Nephron progenitor cell (in vitro differentiated cells): ENCODE results near the gene MED6.

Experiments used
- DNase-seq: peaks from one replicate; pipeline ENCODE4 v3.0.0; 2021
- H3K27ac Mint-ChIP-seq: 2 replicates; pipeline ENCODE4 v1.8.0; 2021; ENCODE audit warnings: mild to moderate bottlenecking, moderate library complexity, mixed read lengths
- H3K27me3 Mint-ChIP-seq: 2 replicates; pipeline ENCODE4 v1.8.0; 2021; ENCODE audit warnings: mild to moderate bottlenecking, low read depth, mixed read lengths; ENCODE audit not compliant: poor library complexity
- H3K36me3 Mint-ChIP-seq: 2 replicates; pipeline ENCODE4 v1.8.0; 2021; ENCODE audit warnings: low read depth, mixed read lengths
- H3K4me1 Mint-ChIP-seq: 2 replicates; pipeline ENCODE4 v1.8.0; 2021; ENCODE audit warnings: mixed read lengths
- H3K4me3 Mint-ChIP-seq: 2 replicates; pipeline ENCODE4 v1.8.0; 2021; ENCODE audit warnings: mild to moderate bottlenecking, moderate library complexity, mixed read lengths
- H3K9me3 Mint-ChIP-seq: 2 replicates; pipeline ENCODE4 v1.8.0; 2021; ENCODE audit warnings: mild to moderate bottlenecking, moderate library complexity, mixed read lengths
- CTCF ChIP-seq: fragments of 200-600 bp; sonication (generic); IDR thresholded peaks from 2 replicates; pipeline ENCODE4 v1.5.0; 2021; ENCODE audit warnings: antibody characterized with exemption

MED6 gene

DNA sequence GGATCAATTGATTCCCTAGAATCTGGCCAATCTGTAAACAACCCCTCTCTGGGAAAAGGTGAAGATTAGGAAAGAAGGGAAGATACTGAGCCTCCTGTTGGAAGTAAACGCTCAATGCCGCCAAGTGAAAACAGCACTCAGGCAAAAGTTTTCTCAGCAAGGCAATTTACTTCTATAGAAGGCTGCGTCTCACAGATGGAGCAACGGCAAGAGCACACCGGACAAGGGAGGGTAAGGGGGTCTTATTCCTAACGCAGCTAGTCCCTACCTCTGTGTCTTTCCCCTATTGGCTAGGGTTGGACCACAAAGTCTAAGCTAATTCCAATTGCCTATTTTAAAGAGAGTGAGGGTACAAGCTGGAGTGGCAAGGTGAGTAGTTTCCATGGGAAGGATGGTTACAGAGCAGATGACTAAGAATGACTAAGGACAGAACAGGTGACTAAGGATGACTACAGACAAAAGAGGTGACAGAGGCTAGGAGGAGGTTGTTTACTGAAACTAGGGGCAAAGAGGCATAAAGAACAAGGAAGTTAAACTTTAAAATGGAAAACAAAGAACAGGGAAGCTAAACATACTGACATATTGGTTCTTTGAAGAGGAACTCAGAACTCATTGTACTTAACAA, 35.6 kb upstream of the MED6 start:
- Mint-ChIP-seq H3K27ac (no peak overlapping the region), H3K27me3 (peaks cover 51% of the 10 kb centered on the region)

DNA sequence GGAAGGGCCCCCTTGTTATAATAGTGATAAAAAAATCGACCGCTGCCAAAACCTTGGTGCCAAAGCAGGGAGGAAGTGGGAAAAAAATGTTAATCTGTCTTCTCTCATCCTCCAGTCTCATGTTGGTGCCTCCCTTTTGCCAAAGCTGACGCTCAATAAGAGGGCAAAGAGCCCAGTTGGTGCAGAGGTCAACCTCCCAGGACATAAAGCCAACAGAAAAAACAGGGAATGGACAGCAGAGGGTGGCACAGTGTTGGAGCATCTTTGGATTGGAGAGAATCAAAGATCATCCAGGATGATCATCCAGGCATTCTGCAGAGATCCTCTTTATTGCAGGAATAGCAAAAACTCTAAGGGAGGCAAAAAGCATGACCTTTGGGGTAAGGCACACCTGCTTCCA, 31.5 kb upstream of the MED6 start:
- Mint-ChIP-seq H3K4me1 (no peaks in the 10 kb centered on the region), H3K27me3 (peaks cover 31% of the 10 kb centered on the region), H3K4me3 (no peak overlapping the region), H3K9me3 (peaks cover 17% of the 10 kb centered on the region), H3K27ac (no peak overlapping the region), H3K36me3 (no peaks in the 10 kb centered on the region)
- DNase-seq, result no peak
- TF ChIP-seq CTCF, result no peak

More for the DNA sequence above, 35.6 kb upstream of the MED6 start:
- H3K4me3 Mint-ChIP-seq, result no peak overlapping the region
- H3K36me3 Mint-ChIP-seq, result no peaks in the 10 kb centered on the region
- peaks cover 2% of the 10 kb centered on the region for H3K4me1 Mint-ChIP-seq
- no peak for DNase-seq
- no peak for TF ChIP-seq CTCF
- H3K9me3 Mint-ChIP-seq, result peaks cover 5% of the 10 kb centered on the region

- Mint-ChIP-seq H3K27ac (no peak overlapping the region), H3K9me3 (peaks cover 34% of the 10 kb centered on the region), H3K4me3 (no peak overlapping the region), H3K27me3 (peaks cover 26% of the 10 kb centered on the region), H3K36me3 (no peaks in the 10 kb centered on the region), H3K4me1 (no peaks in the 10 kb centered on the region)
- TF ChIP-seq CTCF, result no peak
- no peak for DNase-seq
Observed at GRCh38 chr14:70624972-70625371, 24.5 kb upstream of the MED6 start.

GRCh38 chr14:70622111-70622712, 21.8 kb upstream of the MED6 start:
- H3K27ac Mint-ChIP-seq, result no peak overlapping the region
- peak; percentile 33 for DNase-seq
- H3K4me3 Mint-ChIP-seq, result no peak overlapping the region
- no peaks in the 10 kb centered on the region for H3K4me1 Mint-ChIP-seq
- H3K9me3 Mint-ChIP-seq, result peaks cover 24% of the 10 kb centered on the region
- H3K27me3 Mint-ChIP-seq, result peaks cover 24% of the 10 kb centered on the region
- H3K36me3 Mint-ChIP-seq, result no peaks in the 10 kb centered on the region
- TF ChIP-seq CTCF, result peak; percentile 56

DNA sequence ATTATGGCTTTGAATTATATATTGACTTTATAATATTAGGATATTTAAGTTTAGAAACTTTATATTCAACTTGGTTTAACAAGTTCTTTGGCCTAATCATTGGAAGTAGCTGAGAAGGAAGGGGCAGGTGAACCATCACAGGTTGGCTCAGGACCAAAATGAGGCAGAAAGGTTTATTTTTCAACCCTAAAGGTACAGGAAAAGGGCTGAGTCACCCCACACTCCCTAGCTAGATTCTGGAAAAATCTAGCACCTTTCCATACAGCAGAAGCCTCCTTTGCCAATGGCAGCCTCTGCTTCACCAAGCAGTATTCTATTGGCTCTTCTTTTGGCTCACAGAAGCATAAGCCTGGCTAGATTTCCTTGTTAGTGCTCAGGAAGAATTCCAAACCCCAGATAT, 19.3 kb upstream of the MED6 start:
- H3K4me3 Mint-ChIP-seq, result no peak overlapping the region
- no peak overlapping the region for H3K27ac Mint-ChIP-seq
- H3K36me3 Mint-ChIP-seq, result no peaks in the 10 kb centered on the region
- peaks cover 28% of the 10 kb centered on the region for H3K27me3 Mint-ChIP-seq
- H3K4me1 Mint-ChIP-seq, result no peaks in the 10 kb centered on the region
- DNase-seq, result no peak
- H3K9me3 Mint-ChIP-seq, result no peaks in the 10 kb centered on the region
- TF ChIP-seq CTCF, result no peak

- Mint-ChIP-seq H3K4me1 (no peaks in the 10 kb centered on the region), H3K27me3 (peaks cover 31% of the 10 kb centered on the region), H3K27ac (no peak overlapping the region), H3K36me3 (no peaks in the 10 kb centered on the region), H3K9me3 (no peaks in the 10 kb centered on the region), H3K4me3 (no peak overlapping the region)
- TF ChIP-seq CTCF, result no peak
- no peak for DNase-seq
Observed at GRCh38 chr14:70618314-70618713, 17.9 kb upstream of the MED6 start.
